Activated CD8-positive, alpha-beta memory T cell treated with anti-CD3 and anti-CD28 coated beads for 48 hours (primary cell): ENCODE measurements around the gene SMIM20.
"Not testable (repeated sequence)": the region's sequence is repeated elsewhere in the genome, so short reads cannot be mapped to it uniquely, and the experiment has no call there.

Experiments
- DNase-seq, 3 experiments: peaks; one replicate each; pipeline ENCODE4 v3.0.0-alpha.2; 2020; ENCODE audit warnings: low read depth in 2 of 3, low spot score in 2 of 3

Gene SMIM20

GRCh38 chr4:25913851-25914669 is at the start of gene SMIM20:
Gene SMIM20, plus strand, starts transcription at chr4:25914220. Its CDS starts 94 bp downstream, at chr4:25914314.
- DNase-seq = peak; percentile 76 to 85 (median 85)

GRCh38 chr4:25865586-25865985 is 48.4 kb upstream of the SMIM20 start:
- DNase-seq = no peak

- not testable (repeated sequence) for DNase-seq
These were observed 47.6 kb upstream of the SMIM20 start for GRCh38 chr4:25866401-25866800.

GRCh38 chr4:25867781-25868294 is 46.2 kb upstream of the SMIM20 start:
- no peak for DNase-seq

- no peak for DNase-seq
These were observed 43.9 kb upstream of the SMIM20 start for GRCh38 chr4:25870081-25870480.

- no peak for DNase-seq
These were observed 41.0 kb upstream of the SMIM20 start for GRCh38 chr4:25872851-25873631.

- DNase-seq = no peak
These were observed 40.3 kb upstream of the SMIM20 start for GRCh38 chr4:25873632-25874129.

- DNase-seq = no peak
These were observed 39.4 kb upstream of the SMIM20 start for GRCh38 chr4:25874655-25875054.

- no peak for DNase-seq
These were observed 38.7 kb upstream of the SMIM20 start for GRCh38 chr4:25875281-25875745.

- no peak for DNase-seq
These were observed 35.3 kb upstream of the SMIM20 start for GRCh38 chr4:25878676-25879075.

- DNase-seq = no peak
These were observed 34.9 kb upstream of the SMIM20 start for GRCh38 chr4:25879091-25879584.

GRCh38 chr4:25879587-25879986 is 34.4 kb upstream of the SMIM20 start:
- DNase-seq = no peak

GRCh38 chr4:25879991-25880651 is 33.9 kb upstream of the SMIM20 start:
- no peak for DNase-seq

GRCh38 chr4:25881193-25881592 is 32.8 kb upstream of the SMIM20 start:
- DNase-seq = no peak

- DNase-seq = no peak
These were observed 31.8 kb upstream of the SMIM20 start for GRCh38 chr4:25882226-25882625.

- no peak for DNase-seq
These were observed 30.5 kb upstream of the SMIM20 start for GRCh38 chr4:25883565-25883964.

- no peak for DNase-seq
These were observed 29.8 kb upstream of the SMIM20 start for GRCh38 chr4:25884031-25884782.

GRCh38 chr4:25888781-25889180 is 25.2 kb upstream of the SMIM20 start:
- no peak for DNase-seq

GRCh38 chr4:25889589-25890503 is 24.2 kb upstream of the SMIM20 start:
- DNase-seq = no peak
